Smooth muscle cell (in vitro differentiated cells): ENCODE data around the gene MSL1. TPM values are rescaled to one million over a fixed set of nuclear protein-coding genes. Genes with fewer than 3 reads are reported as not detected.
A peak's percentile ranks its signal among the peaks of the same experiment; 100 is the strongest.

Source experiments
- DNase-seq: peaks from one replicate; lab custom pipeline; 2025; ENCODE audit not compliant: unreplicated experiment; lab: John Stamatoyannopoulos, UW
- H2AFZ ChIP-seq: fragments of 200-600 bp; sonication (generic); 2 replicates; pipeline ENCODE4 v1.6.0; 2016; ENCODE audit warnings: antibody characterized with exemption, low read depth, mild to moderate bottlenecking
- H3F3A ChIP-seq: fragments of 200-600 bp; sonication (generic); 2 replicates; pipeline ENCODE4 v1.6.0; 2017; ENCODE audit warnings: antibody characterized with exemption, low read depth
- H3K27ac ChIP-seq: fragments of 200-600 bp; sonication (generic); 2 replicates; pipeline ENCODE4 v1.5.1; 2016; ENCODE audit warnings: low read depth, mild to moderate bottlenecking
- H3K27me3 ChIP-seq: fragments of 200-600 bp; sonication (generic); 2 replicates; pipeline ENCODE4 v1.6.1; 2016; ENCODE audit warnings: low read depth, mild to moderate bottlenecking
- H3K36me3 ChIP-seq: fragments of 200-600 bp; sonication (generic); 2 replicates; pipeline ENCODE4 v1.5.1; 2016; ENCODE audit warnings: low read depth
- H3K4me1 ChIP-seq: fragments of 200-600 bp; sonication (generic); 2 replicates; pipeline ENCODE4 v1.5.1; 2016; ENCODE audit warnings: low read depth
- H3K4me2 ChIP-seq: fragments of 200-600 bp; sonication (generic); 2 replicates; pipeline ENCODE4 v1.6.0; 2016; ENCODE audit warnings: mild to moderate bottlenecking
- H3K4me3 ChIP-seq: fragments of 200-600 bp; sonication (generic); 2 replicates; pipeline ENCODE4 v1.5.1; 2016; ENCODE audit warnings: mild to moderate bottlenecking
- H3K79me2 ChIP-seq: fragments of 200-600 bp; sonication (generic); 2 replicates; pipeline ENCODE4 v1.6.0; 2016; ENCODE audit warnings: low read depth, mild to moderate bottlenecking
- H3K9ac ChIP-seq: fragments of 200-600 bp; sonication (generic); 2 replicates; pipeline ENCODE4 v1.6.0; 2016; ENCODE audit warnings: low read depth
- H3K9me3 ChIP-seq: fragments of 200-600 bp; sonication (generic); replicated peaks from 2 replicates; pipeline ENCODE4 v1.5.1; 2016; ENCODE audit warnings: low read depth
- H4K20me1 ChIP-seq: fragments of 200-600 bp; sonication (generic); 2 replicates; pipeline ENCODE4 v1.6.0; 2016; ENCODE audit warnings: low read depth
- WGBS: methylation state at CpG from one replicate; pipeline ENCODE4 v1.1.7; 2016; ENCODE audit warnings: low lambda C conversion rate; 5-methylcytosine and 5-hydroxymethylcytosine counted together
- polyA plus RNA-seq: library from polyadenylated mRNA; unstranded; fragments of >200 nt; fragmentation: Nextera tagmentation; extraction: Ambion mirVana; gene quantifications from 2 replicates; pipeline ENCODE4 v1.2.1, GENCODE V29; 2016
- total RNA-seq: library from RNA; depleted of rRNA; stranded (reverse); fragments of >200 nt; gene quantifications from 2 replicates; pipeline ENCODE4 v1.2.3, GENCODE V29; 2014
- TF ChIP-seq, protein P1 (sequence below): fragments of 200-600 bp; sonication (generic); IDR thresholded peaks from 2 replicates; pipeline ENCODE4 v1.5.1; 2017; ENCODE audit warnings: borderline replicate concordance, mild to moderate bottlenecking, antibody characterized with exemption; ENCODE audit not compliant: insufficient read depth, poor library complexity, severe bottlenecking

MSL1 gene
- total and polyA plus RNA-seq, 2 experiments from 2014 or later = 24.6 to 74.9 TPM

DNA sequence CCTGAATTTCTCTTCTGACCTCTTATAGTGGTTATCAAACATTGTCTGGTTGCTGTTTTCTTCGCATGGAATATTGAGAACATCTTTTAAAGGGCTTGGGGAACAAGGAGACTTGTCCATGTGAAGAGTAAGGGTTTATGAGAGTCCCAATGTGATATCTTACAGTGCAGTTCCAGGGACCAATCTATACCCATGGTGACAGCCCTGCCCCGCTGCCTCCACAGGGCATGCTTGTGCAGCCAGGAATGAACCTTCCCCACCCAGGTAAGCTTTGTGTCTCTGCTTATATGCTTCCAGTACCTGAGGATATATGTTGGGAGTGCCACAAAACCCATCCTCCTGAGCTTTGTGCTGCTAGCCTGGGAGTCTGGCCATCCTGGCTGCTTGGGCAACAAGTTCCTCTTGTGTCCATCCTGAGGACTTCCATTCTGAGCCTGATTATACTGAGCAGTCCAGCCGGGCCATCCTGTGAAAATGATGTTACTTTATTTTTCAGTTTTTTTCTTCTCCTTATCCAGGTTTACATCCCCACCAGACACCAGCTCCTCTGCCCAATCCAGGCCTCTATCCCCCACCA lies 46.0 kb downstream of the MSL1 start:
- Histone ChIP-seq H2AFZ (no peak overlapping the region), H3K27ac (no peak overlapping the region), H3F3A (peaks cover 18% of the 10 kb centered on the region), H3K9ac (no peak overlapping the region), H3K27me3 (no peaks in the 10 kb centered on the region), H3K36me3 (peaks cover 8% of the 10 kb centered on the region), H3K79me2 (peaks cover 14% of the 10 kb centered on the region), H3K4me1 (no peaks in the 10 kb centered on the region), H3K4me3 (no peak overlapping the region), H3K9me3 (no peaks in the 10 kb centered on the region), H4K20me1 (peaks cover 23% of the 10 kb centered on the region), H3K4me2 (no peak overlapping the region)
- no peak for DNase-seq
- TF ChIP-seq, protein P1, sequence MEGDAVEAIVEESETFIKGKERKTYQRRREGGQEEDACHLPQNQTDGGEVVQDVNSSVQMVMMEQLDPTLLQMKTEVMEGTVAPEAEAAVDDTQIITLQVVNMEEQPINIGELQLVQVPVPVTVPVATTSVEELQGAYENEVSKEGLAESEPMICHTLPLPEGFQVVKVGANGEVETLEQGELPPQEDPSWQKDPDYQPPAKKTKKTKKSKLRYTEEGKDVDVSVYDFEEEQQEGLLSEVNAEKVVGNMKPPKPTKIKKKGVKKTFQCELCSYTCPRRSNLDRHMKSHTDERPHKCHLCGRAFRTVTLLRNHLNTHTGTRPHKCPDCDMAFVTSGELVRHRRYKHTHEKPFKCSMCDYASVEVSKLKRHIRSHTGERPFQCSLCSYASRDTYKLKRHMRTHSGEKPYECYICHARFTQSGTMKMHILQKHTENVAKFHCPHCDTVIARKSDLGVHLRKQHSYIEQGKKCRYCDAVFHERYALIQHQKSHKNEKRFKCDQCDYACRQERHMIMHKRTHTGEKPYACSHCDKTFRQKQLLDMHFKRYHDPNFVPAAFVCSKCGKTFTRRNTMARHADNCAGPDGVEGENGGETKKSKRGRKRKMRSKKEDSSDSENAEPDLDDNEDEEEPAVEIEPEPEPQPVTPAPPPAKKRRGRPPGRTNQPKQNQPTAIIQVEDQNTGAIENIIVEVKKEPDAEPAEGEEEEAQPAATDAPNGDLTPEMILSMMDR = no peak
- WGBS = 95% methylated on average over 3 of the region's 3 CpGs

DNA sequence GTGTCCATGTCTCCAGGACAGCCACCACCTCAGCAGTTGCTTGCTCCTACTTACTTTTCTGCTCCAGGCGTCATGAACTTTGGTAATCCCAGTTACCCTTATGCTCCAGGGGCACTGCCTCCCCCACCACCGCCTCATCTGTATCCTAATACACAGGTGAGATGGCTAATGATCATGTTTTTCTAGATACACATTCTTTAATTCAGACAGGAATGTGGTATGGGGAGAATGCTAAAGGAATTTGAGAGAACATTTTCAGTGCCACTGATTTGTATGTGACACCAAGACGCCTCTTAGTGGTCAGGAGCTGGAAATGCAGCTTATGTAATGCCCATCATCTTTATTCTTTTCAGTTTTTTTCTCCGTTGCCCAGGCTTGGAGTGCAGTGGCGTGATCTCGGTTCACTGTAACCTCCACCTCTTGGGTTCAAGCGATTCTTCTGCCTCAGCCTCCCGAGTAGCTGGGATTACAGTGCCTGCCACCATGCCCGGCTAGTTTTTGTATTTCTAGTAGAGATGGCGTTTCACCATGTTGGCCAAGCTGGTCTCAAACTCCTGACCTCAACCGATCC lies 46.6 kb downstream of the MSL1 start:
- Histone ChIP-seq H3K9ac (no peak overlapping the region), H3K79me2 (peaks cover 9% of the 10 kb centered on the region), H2AFZ (no peak overlapping the region), H3K27ac (no peak overlapping the region), H4K20me1 (peaks cover 23% of the 10 kb centered on the region), H3K4me3 (no peak overlapping the region), H3K27me3 (no peaks in the 10 kb centered on the region), H3K9me3 (no peaks in the 10 kb centered on the region), H3K4me1 (no peaks in the 10 kb centered on the region), H3K4me2 (no peak overlapping the region), H3F3A (peaks cover 18% of the 10 kb centered on the region), H3K36me3 (peaks cover 8% of the 10 kb centered on the region)
- TF ChIP-seq, protein P1 = peak; percentile 62
- DNase-seq = no peak
- 63% methylated on average over 11 of the region's 11 CpGs for whole genome bisulfite sequencing

DNA sequence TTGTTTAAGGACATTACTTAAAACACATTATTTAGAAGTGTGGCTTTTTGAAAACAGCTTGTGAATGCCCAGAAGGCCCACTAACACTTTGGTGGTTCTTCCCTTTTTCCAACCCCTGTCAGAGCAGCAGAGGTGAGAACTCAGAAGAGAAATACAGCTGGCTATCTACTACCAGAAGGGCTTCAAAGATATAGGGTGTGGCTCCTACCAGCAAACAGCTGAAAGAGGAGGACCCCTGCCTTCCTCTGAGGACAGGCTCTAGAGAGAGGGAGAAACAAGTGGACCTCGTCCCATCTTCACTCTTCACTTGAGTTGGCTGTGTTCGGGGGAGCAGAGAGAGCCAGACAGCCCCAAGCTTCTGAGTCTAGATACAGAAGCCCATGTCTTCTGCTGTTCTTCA lies 48.6 kb downstream of the MSL1 start:
- H3F3A ChIP-seq = peaks cover 18% of the 10 kb centered on the region
- H3K36me3 ChIP-seq = peaks cover 8% of the 10 kb centered on the region
- 93% methylated on average over 2 of the region's 2 CpGs for WGBS
- no peak overlapping the region for H2AFZ ChIP-seq
- peaks cover 6% of the 10 kb centered on the region for H3K79me2 ChIP-seq
- no peak overlapping the region for H3K9ac ChIP-seq
- no peaks in the 10 kb centered on the region for H3K27me3 ChIP-seq
- DNase-seq = no peak
- H3K4me3 ChIP-seq = no peak overlapping the region
- H3K4me2 ChIP-seq = no peak overlapping the region
- H3K9me3 ChIP-seq = no peaks in the 10 kb centered on the region
- TF ChIP-seq, protein P1 = no peak
- H3K4me1 ChIP-seq = no peaks in the 10 kb centered on the region
- H4K20me1 ChIP-seq = peaks cover 20% of the 10 kb centered on the region
- no peak overlapping the region for H3K27ac ChIP-seq

DNA sequence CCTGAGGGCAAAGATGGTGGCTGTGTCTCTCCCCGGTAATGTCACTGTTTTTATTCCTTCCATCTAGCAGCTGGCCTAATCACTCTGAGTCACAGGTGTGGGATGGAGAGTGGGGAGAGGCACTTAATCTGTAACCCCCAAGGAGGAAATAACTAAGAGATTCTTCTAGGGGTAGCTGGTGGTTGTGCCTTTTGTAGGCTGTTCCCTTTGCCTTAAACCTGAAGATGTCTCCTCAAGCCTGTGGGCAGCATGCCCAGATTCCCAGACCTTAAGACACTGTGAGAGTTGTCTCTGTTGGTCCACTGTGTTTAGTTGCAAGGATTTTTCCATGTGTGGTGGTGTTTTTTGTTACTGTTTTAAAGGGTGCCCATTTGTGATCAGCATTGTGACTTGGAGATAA lies 50.0 kb downstream of the MSL1 start:
- no peak for DNase-seq
- Histone ChIP-seq H3K9ac (no peak overlapping the region), H4K20me1 (peaks cover 14% of the 10 kb centered on the region), H3K27me3 (no peaks in the 10 kb centered on the region), H3F3A (peaks cover 13% of the 10 kb centered on the region), H3K4me3 (no peak overlapping the region), H2AFZ (no peak overlapping the region), H3K27ac (no peak overlapping the region), H3K4me1 (no peaks in the 10 kb centered on the region), H3K4me2 (no peak overlapping the region), H3K9me3 (no peaks in the 10 kb centered on the region), H3K36me3 (peaks cover 8% of the 10 kb centered on the region), H3K79me2 (no peaks in the 10 kb centered on the region)
- TF ChIP-seq, protein P1 = no peak
- 86% methylated on average over 1 of the region's 1 CpG for WGBS
